Measurements from ENCODE around the gene TMEM217. TPM values are rescaled to one million over a fixed set of nuclear protein-coding genes. Genes with fewer than 3 reads are reported as not detected.
"Not testable (repeated sequence)": the region's sequence is repeated elsewhere in the genome, so short reads cannot be mapped to it uniquely, and the experiment has no call there.

The TMEM217 gene
- 0.31 and 0.74 TPM in 2 replicates for total RNA-seq (2014; rRNA removed; shearing (Covaris generic))

GRCh38 chr6:37257634-37258404 lies at the start of gene TMEM217, which contains the start of gene TBC1D22B:
Gene TMEM217 (minus strand): TSS chr6:37258144. CDS start chr6:37219030, 39,114 bp downstream.
Gene TBC1D22B (plus strand): TSS chr6:37257772. CDS start chr6:37257918, 146 bp downstream.
- DNase-seq (ENCODE audit: low read depth in 1 of 2, low spot score in 2 of 2): peak; percentile 87 to 95
- no peaks in the 10 kb centered on the region for H3K9me3 ChIP-seq (replicated peaks)
- 0 out of 2 replicates have a peak, but pooled peaks cover 4% of the 10 kb centered on the region for H3K36me3 ChIP-seq
- peaks cover 6% of the 10 kb centered on the region for H3K4me1 ChIP-seq (replicated peaks)
- peak within 1 kb of the TSS; percentile 80 for H3K4me3 ChIP-seq
- H3K27me3 ChIP-seq (replicated peaks): no peaks in the 10 kb centered on the region
- peak within 1 kb of the TSS; percentile 65 for H3K27ac ChIP-seq

- H3K4me3 ChIP-seq; H3K27me3 ChIP-seq (replicated peaks); DNase-seq (ENCODE audit: low read depth in 1 of 2, low spot score in 2 of 2); H3K27ac ChIP-seq; H3K9me3 ChIP-seq (replicated peaks): not testable (repeated sequence)
- peaks cover 39% of the 10 kb centered on the region for H3K36me3 ChIP-seq
- peaks cover 13% of the 10 kb centered on the region for H3K4me1 ChIP-seq (replicated peaks)
These were observed 49.5 kb upstream of the TMEM217 start for GRCh38 chr6:37307484-37307883.

GRCh38 chr6:37306624-37307222 lies 48.8 kb upstream of the TMEM217 start:
- Histone ChIP-seq H3K4me1 (replicated peaks) (peaks cover 6% of the 10 kb centered on the region), H3K27ac (no peak overlapping the region), H3K27me3 (replicated peaks) (no peaks in the 10 kb centered on the region), H3K36me3 (peaks cover 44% of the 10 kb centered on the region), H3K4me3 (no peak overlapping the region), H3K9me3 (replicated peaks) (no peaks in the 10 kb centered on the region)
- DNase-seq (ENCODE audit: low read depth in 1 of 2, low spot score in 2 of 2): no peak

- no peaks in the 10 kb centered on the region for H3K27me3 ChIP-seq (replicated peaks)
- H3K36me3 ChIP-seq: peaks cover 44% of the 10 kb centered on the region
- H3K4me1 ChIP-seq (replicated peaks): no peaks in the 10 kb centered on the region
- H3K27ac ChIP-seq: no peak overlapping the region
- no peak overlapping the region for H3K4me3 ChIP-seq
- DNase-seq (ENCODE audit: low read depth in 1 of 2, low spot score in 2 of 2): no peak
- H3K9me3 ChIP-seq (replicated peaks): no peaks in the 10 kb centered on the region
These were observed 48.0 kb upstream of the TMEM217 start for GRCh38 chr6:37305841-37306425.

- Histone ChIP-seq H3K27ac (no peak overlapping the region), H3K36me3 (peaks cover 44% of the 10 kb centered on the region), H3K9me3 (replicated peaks) (no peaks in the 10 kb centered on the region), H3K4me1 (replicated peaks) (no peaks in the 10 kb centered on the region), H3K4me3 (no peak overlapping the region), H3K27me3 (replicated peaks) (no peaks in the 10 kb centered on the region)
- DNase-seq (ENCODE audit: low read depth in 1 of 2, low spot score in 2 of 2): no peak
These were observed 46.8 kb upstream of the TMEM217 start for GRCh38 chr6:37304766-37305165.

GRCh38 chr6:37303891-37304503 lies 46.1 kb upstream of the TMEM217 start:
- Histone ChIP-seq H3K4me3 (no peak overlapping the region), H3K4me1 (replicated peaks) (no peaks in the 10 kb centered on the region), H3K9me3 (replicated peaks) (no peaks in the 10 kb centered on the region), H3K36me3 (peaks cover 42% of the 10 kb centered on the region), H3K27me3 (replicated peaks) (no peaks in the 10 kb centered on the region), H3K27ac (no peak overlapping the region)
- peak in 1 of 2 experiments; percentile 13 for DNase-seq (ENCODE audit: low read depth in 1 of 2, low spot score in 2 of 2)

- no peak for DNase-seq (ENCODE audit: low read depth in 1 of 2, low spot score in 2 of 2)
- no peaks in the 10 kb centered on the region for H3K9me3 ChIP-seq (replicated peaks)
- no peaks in the 10 kb centered on the region for H3K27me3 ChIP-seq (replicated peaks)
- peaks cover 40% of the 10 kb centered on the region for H3K36me3 ChIP-seq
- no peak overlapping the region for H3K27ac ChIP-seq
- no peak overlapping the region for H3K4me3 ChIP-seq
- no peaks in the 10 kb centered on the region for H3K4me1 ChIP-seq (replicated peaks)
These were observed 45.2 kb upstream of the TMEM217 start for GRCh38 chr6:37303091-37303660.

GRCh38 chr6:37302086-37302686 lies 44.2 kb upstream of the TMEM217 start:
- no peak for DNase-seq (ENCODE audit: low read depth in 1 of 2, low spot score in 2 of 2)
- no peak overlapping the region for H3K4me3 ChIP-seq

GRCh38 chr6:37299990-37300389 lies 42.0 kb upstream of the TMEM217 start:
- Histone ChIP-seq H3K4me3 (no peak overlapping the region), H3K36me3 (peaks cover 41% of the 10 kb centered on the region), H3K9me3 (replicated peaks) (no peaks in the 10 kb centered on the region), H3K27me3 (replicated peaks) (no peaks in the 10 kb centered on the region), H3K27ac (no peak overlapping the region), H3K4me1 (replicated peaks) (no peaks in the 10 kb centered on the region)
- DNase-seq (ENCODE audit: low read depth in 1 of 2, low spot score in 2 of 2): no peak

More at GRCh38 chr6:37302086-37302686, 44.2 kb upstream of the TMEM217 start:
- H3K27ac ChIP-seq: no peak overlapping the region
- H3K4me1 ChIP-seq (replicated peaks): no peaks in the 10 kb centered on the region
- H3K9me3 ChIP-seq (replicated peaks): no peaks in the 10 kb centered on the region
- peaks cover 45% of the 10 kb centered on the region for H3K36me3 ChIP-seq
- no peaks in the 10 kb centered on the region for H3K27me3 ChIP-seq (replicated peaks)

GRCh38 chr6:37298958-37299357 lies 41.0 kb upstream of the TMEM217 start:
- Histone ChIP-seq H3K36me3 (peaks cover 42% of the 10 kb centered on the region), H3K27me3 (replicated peaks) (no peaks in the 10 kb centered on the region), H3K9me3 (replicated peaks) (no peaks in the 10 kb centered on the region), H3K27ac (no peak overlapping the region), H3K4me3 (no peak overlapping the region), H3K4me1 (replicated peaks) (no peaks in the 10 kb centered on the region)
- DNase-seq (ENCODE audit: low read depth in 1 of 2, low spot score in 2 of 2): no peak

GRCh38 chr6:37297637-37298036 lies 39.7 kb upstream of the TMEM217 start:
- H3K36me3 ChIP-seq: peaks cover 40% of the 10 kb centered on the region
- H3K27ac ChIP-seq; H3K4me1 ChIP-seq (replicated peaks); DNase-seq (ENCODE audit: low read depth in 1 of 2, low spot score in 2 of 2); H3K9me3 ChIP-seq (replicated peaks); H3K4me3 ChIP-seq; H3K27me3 ChIP-seq (replicated peaks): not testable (repeated sequence)

- no peak overlapping the region for H3K4me3 ChIP-seq
- DNase-seq (ENCODE audit: low read depth in 1 of 2, low spot score in 2 of 2): no peak
- H3K36me3 ChIP-seq: peaks cover 52% of the 10 kb centered on the region
- H3K27ac ChIP-seq: no peak overlapping the region
- H3K9me3 ChIP-seq (replicated peaks): no peaks in the 10 kb centered on the region
- no peaks in the 10 kb centered on the region for H3K27me3 ChIP-seq (replicated peaks)
- H3K4me1 ChIP-seq (replicated peaks): no peaks in the 10 kb centered on the region
These were observed 35.5 kb upstream of the TMEM217 start for GRCh38 chr6:37293426-37293825.

- Histone ChIP-seq H3K4me3 (no peak overlapping the region), H3K36me3 (peaks cover 59% of the 10 kb centered on the region), H3K27me3 (replicated peaks) (no peaks in the 10 kb centered on the region), H3K9me3 (replicated peaks) (no peaks in the 10 kb centered on the region), H3K27ac (no peak overlapping the region), H3K4me1 (replicated peaks) (no peaks in the 10 kb centered on the region)
- no peak for DNase-seq (ENCODE audit: low read depth in 1 of 2, low spot score in 2 of 2)
These were observed 32.0 kb upstream of the TMEM217 start for GRCh38 chr6:37289931-37290330.

All from SJSA1 (cell line).